Heart right ventricle (tissue), 16 donors: ENCODE results near the gene NRAS. TPM values are rescaled to one million over a fixed set of nuclear protein-coding genes. Genes with fewer than 3 reads are reported as not detected.

ENCODE experiments used
- ATAC-seq, 8 donors: fragments of 200-7000 bp; cut with Tn5 transposase; one replicate each; pipeline ENCODE4 v1.9.1; 2020; ENCODE audit warnings: mild to moderate bottlenecking in 8 of 8, moderate library complexity in 8 of 8, moderate number of reproducible peaks in 1 of 8
- DNase-seq, 2 donors: peaks; one replicate each; pipeline ENCODE4 v3.0.0-alpha.2; 2020
- H3K27ac ChIP-seq, 10 donors: fragments of 200-600 bp; sonication (generic) in 2 of 10; one replicate each; pipeline versions ENCODE4 v1.5.0 to v1.8.0; 2020 to 2022; ENCODE audit warnings: mild to moderate bottlenecking in 3 of 10
- H3K27me3 ChIP-seq, 7 donors: fragments of 200-600 bp; one replicate each; pipeline ENCODE4 v1.8.0; 2021 to 2022; ENCODE audit warnings: mild to moderate bottlenecking in 2 of 7
- H3K36me3 ChIP-seq, 9 donors: fragments of 200-600 bp; sonication (generic) in 1 of 9; one replicate each; pipeline versions ENCODE4 v1.5.0 to v1.8.0; 2020 to 2022; ENCODE audit warnings: mild to moderate bottlenecking in 2 of 9
- H3K4me1 ChIP-seq, 9 donors: fragments of 200-600 bp; sonication (generic) in 1 of 9; one replicate each; pipeline versions ENCODE4 v1.5.0 to v1.8.0; 2020 to 2022; ENCODE audit warnings: mild to moderate bottlenecking in 4 of 9
- H3K4me3 ChIP-seq, 10 donors: fragments of 200-600 bp; sonication (generic) in 2 of 10; one replicate each; pipeline versions ENCODE4 v1.5.0 to v1.8.0; 2020 to 2022; ENCODE audit warnings: mild to moderate bottlenecking in 7 of 10, moderate library complexity in 2 of 10
- H3K9me3 ChIP-seq, 11 donors: fragments of 200-600 bp in 10 of 11; sonication (generic) in 2 of 11; one replicate each; pipeline versions ENCODE4 v1.5.0 to v1.8.0; 2013 to 2022; ENCODE audit warnings: mild to moderate bottlenecking in 2 of 11, control low read depth in 1 of 11, moderate library complexity in 1 of 11
- WGBS, 2 donors: extraction: QIAGEN DNeasy Blood & Tissue Kit; methylation state at CpG; one replicate each; pipeline ENCODE4 v1.1.7; 2013; ENCODE audit warnings: inconsistent platforms in 1 of 2; 5-methylcytosine and 5-hydroxymethylcytosine counted together
- intact Hi-C, 10 donors: fragments of 100-400 bp; cut with DNase I; formaldehyde crosslinking; loops; one replicate each; pipeline versions ENCODE4 v1.11.1 to v1.14.2; 2022
- polyA plus RNA-seq, 2 donors: library from polyadenylated mRNA; stranded (reverse); fragments of 200-250 nt; gene quantifications; one replicate each; pipeline ENCODE4 v1.2.3, GENCODE V29; 2013
- total RNA-seq, 10 donors: library from RNA; stranded (reverse); fragmentation: NEBNext Ultra II Directional in 3 of 10; extraction: Animal tissue kit (Norgen Biotek cat#: 25700) in 3 of 10; gene quantifications; one replicate each; pipeline versions ENCODE4 v1.2.1 to v1.2.4, GENCODE V29; 2021 to 2023
- TF ChIP-seq, protein P1 (sequence below), 9 donors: fragments of 200-600 bp; sonication (generic) in 2 of 9; IDR thresholded peaks; one replicate each; pipeline versions ENCODE4 v1.5.0 to v1.8.0; 2021 to 2022; ENCODE audit warnings: antibody characterized with exemption in 9 of 9, mild to moderate bottlenecking in 5 of 9, moderate library complexity in 1 of 9
- donor health status: Arrhythmogenic right ventricular cardiomyopathy.
- donor health status: ischemic (EF 13 %, LVEDD 7.1; RV severe dilation, severe dysfunction).
- donor health status: healthy with polysubstance abuse.
- donor health status: DM: no; HTN: yes; CAD: no.
- donor health status: DM: no; HTN: no; CAD: no.
- donor health status: ischemic (EF 25% LVEDD 6.9; RV normal size, moderate dysfunction).
- donor health status: ischemic (EF 25% LVEDD 5.7; RV mildly dilated, moderate dysfunction).
- donor health status: healthy.
- donor health status: DM: yes; HTN: yes; CAD: no.
- donor health status: Ischemic cardiomyopathy.
- donor health status: ischemic (EF 35%, LVEDD 5.7; RV mildly dilated, moderate dysfunction).
- donor health status: nonischemic (EF 11% LVEDD 7.7; RV severe dilation, severe dysfunction).
- donor health status: DM: yes; HTN: yes; CAD: no.
- donor health status: PGD.
- donor health status: ischemic (EF 29% LVEDD 5.4; RV normal size, mild dysfunction).
- donor health status: nonischemic (EF 23%, LVEDD 6.1; RV moderate dilation, normal function).

The NRAS gene
- total and polyA plus RNA-seq, 12 donors = 6.2 to 17.2 (median 8.6) TPM

DNA sequence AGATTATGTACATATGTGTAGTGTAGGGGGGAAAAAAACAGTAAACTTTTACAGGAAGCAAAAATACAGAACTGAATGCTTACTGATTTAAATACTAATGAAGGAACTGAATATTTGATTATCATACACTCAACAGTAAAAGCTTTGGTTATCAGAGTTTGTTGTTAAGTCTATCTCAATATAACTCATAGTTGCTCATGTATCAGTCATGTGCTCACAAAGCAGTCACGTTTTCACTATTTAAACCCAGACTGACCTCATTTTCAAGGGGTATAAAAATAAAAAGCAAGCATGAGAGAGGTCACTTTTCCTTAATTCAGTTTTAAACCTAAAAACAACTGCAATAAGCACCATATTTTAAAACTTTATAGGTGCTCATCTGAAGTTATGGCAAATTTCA, 6.9 kb upstream of the NRAS start:
- H3K4me3 ChIP-seq = no peak overlapping the region
- ATAC-seq (no peak), DNase-seq (no peak)
- H3K4me1 ChIP-seq = peaks cover 0 to 25% (median 12%) of the 10 kb centered on the region in 9 donors
- no peaks in the 10 kb centered on the region for H3K9me3 ChIP-seq
- intact Hi-C loops = no loop called here
- H3K27me3 ChIP-seq = no peaks in the 10 kb centered on the region
- TF ChIP-seq, protein P1, sequence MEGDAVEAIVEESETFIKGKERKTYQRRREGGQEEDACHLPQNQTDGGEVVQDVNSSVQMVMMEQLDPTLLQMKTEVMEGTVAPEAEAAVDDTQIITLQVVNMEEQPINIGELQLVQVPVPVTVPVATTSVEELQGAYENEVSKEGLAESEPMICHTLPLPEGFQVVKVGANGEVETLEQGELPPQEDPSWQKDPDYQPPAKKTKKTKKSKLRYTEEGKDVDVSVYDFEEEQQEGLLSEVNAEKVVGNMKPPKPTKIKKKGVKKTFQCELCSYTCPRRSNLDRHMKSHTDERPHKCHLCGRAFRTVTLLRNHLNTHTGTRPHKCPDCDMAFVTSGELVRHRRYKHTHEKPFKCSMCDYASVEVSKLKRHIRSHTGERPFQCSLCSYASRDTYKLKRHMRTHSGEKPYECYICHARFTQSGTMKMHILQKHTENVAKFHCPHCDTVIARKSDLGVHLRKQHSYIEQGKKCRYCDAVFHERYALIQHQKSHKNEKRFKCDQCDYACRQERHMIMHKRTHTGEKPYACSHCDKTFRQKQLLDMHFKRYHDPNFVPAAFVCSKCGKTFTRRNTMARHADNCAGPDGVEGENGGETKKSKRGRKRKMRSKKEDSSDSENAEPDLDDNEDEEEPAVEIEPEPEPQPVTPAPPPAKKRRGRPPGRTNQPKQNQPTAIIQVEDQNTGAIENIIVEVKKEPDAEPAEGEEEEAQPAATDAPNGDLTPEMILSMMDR (IDR thresholded peaks at IDR 0.05) = no peak
- H3K27ac ChIP-seq = no peak overlapping the region
- 0 to 15% methylated on average over 1 of the region's 1 CpG for whole genome bisulfite sequencing, 2 donors
- H3K36me3 ChIP-seq = peaks cover 4 to 100% (median 89%) of the 10 kb centered on the region in 9 donors

DNA sequence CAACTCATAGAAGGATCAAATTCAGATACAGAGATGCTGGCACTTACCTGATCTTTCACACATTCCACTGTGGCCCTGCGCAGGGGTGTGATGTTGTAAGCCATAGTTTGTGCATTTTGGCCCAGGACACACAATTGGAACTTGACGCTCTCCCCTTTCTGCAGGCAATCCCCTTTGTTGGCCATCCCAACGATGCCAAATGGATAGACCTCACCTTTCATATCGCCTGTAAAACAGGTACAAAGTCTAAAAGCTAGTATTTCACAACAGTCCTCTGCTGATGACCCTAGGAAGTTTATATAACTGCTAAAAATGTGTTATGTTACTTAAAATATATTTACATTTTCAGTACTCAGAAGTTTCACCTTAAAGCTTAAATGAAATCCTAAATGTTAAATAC, 3.9 kb upstream of the NRAS start:
- ATAC-seq (no peak), DNase-seq (no peak)
- H3K27ac ChIP-seq = no peak overlapping the region
- H3K4me3 ChIP-seq = no peak overlapping the region
- TF ChIP-seq, protein P1 (IDR thresholded peaks at IDR 0.05) = no peak
- H3K27me3 ChIP-seq = no peaks in the 10 kb centered on the region
- intact Hi-C loops = no loop called here
- peaks cover 3 to 84% (median 76%) of the 10 kb centered on the region in 9 donors for H3K36me3 ChIP-seq
- WGBS, 2 donors = 95 to 96% methylated on average over 4 of the region's 4 CpGs
- no peaks in the 10 kb centered on the region for H3K9me3 ChIP-seq
- peaks cover under 1 to 31% (median 17%) of the 10 kb centered on the region in 9 donors for H3K4me1 ChIP-seq

DNA sequence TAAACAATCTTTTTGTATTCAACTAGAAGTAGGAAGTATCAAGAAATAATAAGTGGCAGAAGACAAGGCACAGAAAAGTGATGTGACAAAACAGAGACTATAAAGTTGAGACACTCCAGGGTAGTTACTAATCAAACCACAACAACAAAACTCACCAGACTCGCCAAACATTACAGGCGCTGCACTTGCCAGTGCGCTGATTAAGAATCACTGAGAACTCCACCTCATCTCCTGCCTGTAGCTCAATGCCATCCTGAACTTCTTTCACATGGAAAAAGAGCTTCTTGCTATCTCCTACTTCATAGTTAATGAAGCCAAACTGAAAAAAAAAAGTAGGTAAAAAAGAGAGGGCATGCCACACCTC, 2.8 kb upstream of the NRAS start:
- no peak for ATAC-seq
- Histone ChIP-seq H3K4me3 (no peak overlapping the region), H3K9me3 (no peaks in the 10 kb centered on the region), H3K27ac (no peak overlapping the region), H3K36me3 (peaks cover 0 to 81% (median 66%) of the 10 kb centered on the region in 9 donors), H3K27me3 (no peaks in the 10 kb centered on the region), H3K4me1 (peaks cover 4 to 37% (median 23%) of the 10 kb centered on the region in 9 donors)
- WGBS, 2 donors = 87 to 88% methylated on average over 3 of the region's 3 CpGs
- intact Hi-C loops = loop anchor here in 5 of 10 donors (5.0 to 10.0 kb wide), 5 partner anchors 33 to 137 kb away; partner anchors contain the start of genes BCAS2 (in 4 of the 5), CSDE1 (in 1 of the 5) and SIKE1 (in 1 of the 5)
- TF ChIP-seq, protein P1 (IDR thresholded peaks at IDR 0.05) = no peak
- DNase-seq = no peak

GRCh38 chr1:114718661-114719423, 2.3 kb upstream of the NRAS start:
- WGBS, 2 donors = 89 to 91% methylated on average over 11 of the region's 11 CpGs
- intact Hi-C loops = loop anchor here in 5 of 10 donors (5.0 to 10.0 kb wide), 5 partner anchors 33 to 137 kb away; partner anchors contain the start of genes BCAS2 (in 4 of the 5), CSDE1 (in 1 of the 5) and SIKE1 (in 1 of the 5)
- no peak for ATAC-seq
- DNase-seq = no peak
- Histone ChIP-seq H3K9me3 (no peaks in the 10 kb centered on the region), H3K27ac (no peak overlapping the region), H3K27me3 (no peaks in the 10 kb centered on the region), H3K4me1 (peaks cover 4 to 37% (median 28%) of the 10 kb centered on the region in 9 donors), H3K36me3 (peaks cover 0 to 81% (median 62%) of the 10 kb centered on the region in 9 donors), H3K4me3 (no peak overlapping the region)
- TF ChIP-seq, protein P1 (IDR thresholded peaks at IDR 0.05) = no peak
